ENCODE data around the gene MRM3. TPM values are rescaled to one million over a fixed set of nuclear protein-coding genes. Genes with fewer than 3 reads are reported as not detected.
"Not testable (repeated sequence)": the region's sequence is repeated elsewhere in the genome, so short reads cannot be mapped to it uniquely, and the experiment has no call there.

The MRM3 gene
- total and polyA plus RNA-seq, 12 donors, result 11.6 to 23.7 (median 20.4) TPM

- no peak for ATAC-seq
- peaks cover 0 to 8% (median 0%) of the 10 kb centered on the region in 11 donors for H3K9me3 ChIP-seq
- intact Hi-C loops (cut with DNase I), result no loop called here
- no peaks in the 10 kb centered on the region for H3K4me1 ChIP-seq
- H3K36me3 ChIP-seq, result peaks cover 0 to 3% (median 0%) of the 10 kb centered on the region in 9 donors
- no peaks in the 10 kb centered on the region for H3K27me3 ChIP-seq
- no peak overlapping the region for H3K4me3 ChIP-seq
- DNase-seq, result no peak
- TF ChIP-seq CTCF (IDR thresholded peaks at IDR 0.05), result no peak
- H3K27ac ChIP-seq, result no peak overlapping the region
- 95 to 97% methylated on average over 6 of the region's 6 CpGs for WGBS, 2 donors
Measured at GRCh38 chr17:834136-834535, 52.0 kb downstream of the MRM3 start.

GRCh38 chr17:835263-835662 lies 53.1 kb downstream of the MRM3 start:
- H3K4me3 ChIP-seq, result no peak overlapping the region
- peak overlapping the region in 1 of 10 donors; percentile 5 for H3K27ac ChIP-seq
- intact Hi-C loops (cut with DNase I), result no loop called here
- H3K36me3 ChIP-seq, result peaks cover 0 to 3% (median 0%) of the 10 kb centered on the region in 9 donors
- no peak for TF ChIP-seq CTCF (IDR thresholded peaks at IDR 0.05)
- peaks cover 0 to 8% (median 0%) of the 10 kb centered on the region in 11 donors for H3K9me3 ChIP-seq
- DNase-seq (no peak), ATAC-seq (peak in 6 of 8 donors; percentile 40 to 82 (median 48))
- H3K4me1 ChIP-seq, result no peaks in the 10 kb centered on the region
- WGBS, 2 donors, result 40 to 51% methylated on average over 9 of the region's 9 CpGs
- no peaks in the 10 kb centered on the region for H3K27me3 ChIP-seq

- H3K4me1 ChIP-seq; H3K4me3 ChIP-seq; H3K27ac ChIP-seq; ATAC-seq; H3K36me3 ChIP-seq; H3K9me3 ChIP-seq; H3K27me3 ChIP-seq; DNase-seq; intact Hi-C loops (cut with DNase I): not testable (repeated sequence)
- 87% methylated on average over 9 of the region's 27 CpGs; no CpG with 5 or more reads in 1 of the 2 donors for WGBS, 2 donors
Measured at GRCh38 chr17:835721-836120, 53.6 kb downstream of the MRM3 start.

GRCh38 chr17:836151-836550 lies 54.0 kb downstream of the MRM3 start:
- Histone ChIP-seq H3K27ac (no peak overlapping the region), H3K36me3 (peaks cover 0 to 3% (median 0%) of the 10 kb centered on the region in 9 donors), H3K4me3 (no peak overlapping the region), H3K9me3 (peaks cover 0 to 8% (median 0%) of the 10 kb centered on the region in 11 donors), H3K27me3 (no peaks in the 10 kb centered on the region), H3K4me1 (no peaks in the 10 kb centered on the region)
- TF ChIP-seq CTCF (IDR thresholded peaks at IDR 0.05), result no peak
- WGBS, 2 donors, result 79 to 86% methylated on average over 9 of the region's 9 CpGs
- DNase-seq (peak in 1 of 2 donors; percentile 15), ATAC-seq (peak in 3 of 8 donors; percentile 40 to 48 (median 44))
- intact Hi-C loops (cut with DNase I), result no loop called here

- H3K27ac ChIP-seq, result no peak overlapping the region
Measured at GRCh38 chr17:838486-838885, 56.3 kb downstream of the MRM3 start.

More at GRCh38 chr17:838486-838885, 56.3 kb downstream of the MRM3 start:
- H3K27me3 ChIP-seq, result no peaks in the 10 kb centered on the region
- H3K9me3 ChIP-seq, result no peaks in the 10 kb centered on the region
- DNase-seq, result no peak
- intact Hi-C loops (cut with DNase I), result no loop called here
- H3K4me3 ChIP-seq, result no peak overlapping the region
- no peak for TF ChIP-seq CTCF (IDR thresholded peaks at IDR 0.05)
- H3K36me3 ChIP-seq, result peaks cover 0 to 3% (median 0%) of the 10 kb centered on the region in 9 donors
- no peaks in the 10 kb centered on the region for H3K4me1 ChIP-seq
- WGBS, 2 donors, result 90 to 93% methylated on average over 11 of the region's 11 CpGs
- ATAC-seq, result no peak

Measured in heart right ventricle (tissue), 16 donors.